Caco-2 (cell line): ENCODE measurements around the gene SNRNP25. TPM values are rescaled to one million over a fixed set of nuclear protein-coding genes. Genes with fewer than 3 reads are reported as not detected.

Experiments
- BruUV-seq: library from RNA; stranded (reverse); fragments of 400-500 nt; replicated peaks from 2 replicates; lab custom pipeline; 2021; lab: Mats Ljungman, UMichigan
- CTCF ChIA-PET: fragments of 300-600 bp; sonication (Branson Sonifier 250); formaldehyde crosslinking; loops from one replicate; lab custom pipeline; 2022; ENCODE audit warnings: antibody characterized with exemption; lab: Charles Lee
- POLR2A ChIA-PET: fragments of 300-600 bp; sonication (Branson Sonifier 250); formaldehyde crosslinking; loops from one replicate; lab custom pipeline; 2022; ENCODE audit warnings: antibody characterized with exemption; lab: Charles Lee
- DNase-seq, 2 experiments: peaks; one replicate each; pipeline versions ENCODE4 v3.0.0 to v3.0.0-alpha.2; 2020 to 2022
- H3K27me3 ChIP-seq: replicated peaks from 2 replicates; pipeline ENCODE4 v1.6.0; 2011; ENCODE audit warnings: low read length; ENCODE audit not compliant: control insufficient read depth, insufficient read depth
- H3K36me3 ChIP-seq: 2 replicates; pipeline ENCODE4 v1.5.1; 2011; ENCODE audit warnings: low read length; ENCODE audit not compliant: control insufficient read depth, insufficient read depth
- H3K4me1 ChIP-seq: fragments of 250-450 bp; sonication (Bioruptor Pico); 2 replicates; pipeline ENCODE4 v1.5.1; 2020; ENCODE audit warnings: mild to moderate bottlenecking
- H3K4me3 ChIP-seq: 2 replicates; pipeline ENCODE4 v1.5.1; 2011; ENCODE audit warnings: low read depth, mild to moderate bottlenecking, control low read depth, low read length
- H3K9me3 ChIP-seq: fragments of 250-450 bp; sonication (Bioruptor Pico); 2 replicates; pipeline ENCODE4 v1.5.1; 2020; ENCODE audit warnings: mild to moderate bottlenecking, moderate library complexity
- H3K27ac Mint-ChIP-seq: one replicate; pipeline ENCODE4 v1.8.0; 2022; ENCODE audit warnings: mixed read lengths; ENCODE audit not compliant: unreplicated experiment
- H3K27me3 Mint-ChIP-seq: one replicate; pipeline ENCODE4 v1.8.0; 2022; ENCODE audit warnings: mixed read lengths; ENCODE audit not compliant: insufficient read depth, unreplicated experiment
- H3K36me3 Mint-ChIP-seq: one replicate; pipeline ENCODE4 v1.8.0; 2022; ENCODE audit warnings: mild to moderate bottlenecking, mixed read lengths; ENCODE audit not compliant: insufficient read depth, unreplicated experiment
- H3K4me1 Mint-ChIP-seq: one replicate; pipeline ENCODE4 v1.8.0; 2022; ENCODE audit warnings: low read depth, mixed read lengths; ENCODE audit not compliant: unreplicated experiment
- H3K4me3 Mint-ChIP-seq: one replicate; pipeline ENCODE4 v1.8.0; 2022; ENCODE audit warnings: mild to moderate bottlenecking, moderate library complexity, mixed read lengths; ENCODE audit not compliant: unreplicated experiment
- H3K9me3 Mint-ChIP-seq: one replicate; pipeline ENCODE4 v1.8.0; 2022; ENCODE audit warnings: mixed read lengths; ENCODE audit not compliant: unreplicated experiment
- CTCF ChIP-seq, 2 experiments: fragments of 200-600 bp in 1 of 2; IDR thresholded peaks; 1 replicate in 1 of 2; 2 replicates in 1 of 2; pipeline versions ENCODE4 v1.5.1 to v1.8.0; 2011 to 2022; ENCODE audit warnings: antibody characterized with exemption in 1 of 2, control low read depth in 1 of 2, inconsistent platforms in 1 of 2, low read depth in 1 of 2, low read length in 1 of 2, mild to moderate bottlenecking in 1 of 2, moderate library complexity in 1 of 2; ENCODE audit not compliant: insufficient read depth in 1 of 2, severe bottlenecking in 1 of 2, unreplicated experiment in 1 of 2
- intact Hi-C: fragments of 100-400 bp; cut with micrococcal nuclease; formaldehyde crosslinking; loops from one replicate; pipeline ENCODE4 v1.10.0; 2022; ENCODE audit not compliant: unreplicated experiment
- total RNA-seq: library from RNA; stranded (reverse); gene quantifications from 2 replicates; pipeline ENCODE4 v1.2.3, GENCODE V29; 2022

SNRNP25 gene
- total RNA-seq, 1 experiment from 2014 or later = 57.1 TPM

- no peak for TF ChIP-seq CTCF (IDR thresholded peaks at IDR 0.05; ENCODE audit: insufficient read depth in 1 of 2, low read depth in 1 of 2, low read length in 1 of 2, severe bottlenecking in 1 of 2, unreplicated experiment in 1 of 2)
- POLR2A ChIA-PET = no interaction called here
- CTCF ChIA-PET = no interaction called here
Measured at GRCh38 chr16:42691-43090, 10.9 kb upstream of the SNRNP25 start.

GRCh38 chr16:43294-43693 lies 10.3 kb upstream of the SNRNP25 start:
- Mint-ChIP-seq H3K4me1 (no peaks in the 10 kb centered on the region), H3K36me3 (peaks cover 69% of the 10 kb centered on the region), H3K27me3 (no peaks in the 10 kb centered on the region), H3K27ac (no peak overlapping the region), H3K4me3 (no peak overlapping the region), H3K9me3 (peaks cover 14% of the 10 kb centered on the region)
- ChIA-PET CTCF (no interaction called here), POLR2A (no interaction called here)
- no peak for DNase-seq
- Histone ChIP-seq H3K27me3 (no peaks in the 10 kb centered on the region), H3K4me1 (no peaks in the 10 kb centered on the region), H3K9me3 (no peaks in the 10 kb centered on the region), H3K36me3 (no peaks in the 10 kb centered on the region; the same call in 1 of the 2 replicates), H3K4me3 (no peak overlapping the region)
- TF ChIP-seq CTCF (IDR thresholded peaks at IDR 0.05; ENCODE audit: insufficient read depth in 1 of 2, low read depth in 1 of 2, low read length in 1 of 2, severe bottlenecking in 1 of 2, unreplicated experiment in 1 of 2) = no peak
- intact Hi-C loops = no loop called here
- no TSS peak for BruUV-seq

More at GRCh38 chr16:42691-43090, 10.9 kb upstream of the SNRNP25 start:
- intact Hi-C loops = no loop called here
- no peaks in the 10 kb centered on the region for H3K4me1 ChIP-seq
- no peaks in the 10 kb centered on the region for H3K27me3 Mint-ChIP-seq
- H3K4me3 ChIP-seq = no peak overlapping the region
- H3K9me3 Mint-ChIP-seq = peaks cover 14% of the 10 kb centered on the region
- H3K4me1 Mint-ChIP-seq = no peaks in the 10 kb centered on the region
- H3K9me3 ChIP-seq = no peaks in the 10 kb centered on the region
- BruUV-seq = no TSS peak
- no peaks in the 10 kb centered on the region for H3K27me3 ChIP-seq
- peaks cover 63% of the 10 kb centered on the region for H3K36me3 Mint-ChIP-seq
- DNase-seq = no peak
- H3K4me3 Mint-ChIP-seq = no peak overlapping the region
- H3K27ac Mint-ChIP-seq = no peak overlapping the region
- no peaks in the 10 kb centered on the region; the same call in 1 of the 2 replicates for H3K36me3 ChIP-seq

- Histone ChIP-seq H3K36me3 (no peaks in the 10 kb centered on the region; the same call in 1 of the 2 replicates), H3K4me1 (no peaks in the 10 kb centered on the region), H3K27me3 (no peaks in the 10 kb centered on the region), H3K9me3 (no peaks in the 10 kb centered on the region), H3K4me3 (no peak overlapping the region)
- H3K4me3 Mint-ChIP-seq = no peak overlapping the region
- CTCF ChIA-PET = no interaction called here
- POLR2A ChIA-PET = interaction anchor here (1.1 kb wide), 1 partner anchor 9 kb away, joined by 8 read pairs; the partner anchor contains the start of genes POLR3K and SNRNP25
- no peaks in the 10 kb centered on the region for H3K27me3 Mint-ChIP-seq
- no peak for DNase-seq
- intact Hi-C loops = no loop called here
- H3K4me1 Mint-ChIP-seq = no peaks in the 10 kb centered on the region
- no TSS peak for BruUV-seq
- no peak for TF ChIP-seq CTCF (IDR thresholded peaks at IDR 0.05; ENCODE audit: insufficient read depth in 1 of 2, low read depth in 1 of 2, low read length in 1 of 2, severe bottlenecking in 1 of 2, unreplicated experiment in 1 of 2)
- H3K36me3 Mint-ChIP-seq = peaks cover 76% of the 10 kb centered on the region
- H3K9me3 Mint-ChIP-seq = peaks cover 14% of the 10 kb centered on the region
- H3K27ac Mint-ChIP-seq = no peak overlapping the region
Measured at GRCh38 chr16:44655-45054, 9.0 kb upstream of the SNRNP25 start.
